GM18861 (cell line): ENCODE results near the gene ADAM8.
A peak's percentile ranks its signal among the peaks of the same experiment; 100 is the strongest.

Source experiments
- ATAC-seq: cut with Tn5 transposase; IDR thresholded peaks from one replicate; pipeline ENCODE4 v1.9.1; 2021; ENCODE audit not compliant: unreplicated experiment

Gene ADAM8

GRCh38 chr10:133309100-133309719 is 32.5 kb upstream of the ADAM8 start:
- ATAC-seq = peak; percentile 59

DNA sequence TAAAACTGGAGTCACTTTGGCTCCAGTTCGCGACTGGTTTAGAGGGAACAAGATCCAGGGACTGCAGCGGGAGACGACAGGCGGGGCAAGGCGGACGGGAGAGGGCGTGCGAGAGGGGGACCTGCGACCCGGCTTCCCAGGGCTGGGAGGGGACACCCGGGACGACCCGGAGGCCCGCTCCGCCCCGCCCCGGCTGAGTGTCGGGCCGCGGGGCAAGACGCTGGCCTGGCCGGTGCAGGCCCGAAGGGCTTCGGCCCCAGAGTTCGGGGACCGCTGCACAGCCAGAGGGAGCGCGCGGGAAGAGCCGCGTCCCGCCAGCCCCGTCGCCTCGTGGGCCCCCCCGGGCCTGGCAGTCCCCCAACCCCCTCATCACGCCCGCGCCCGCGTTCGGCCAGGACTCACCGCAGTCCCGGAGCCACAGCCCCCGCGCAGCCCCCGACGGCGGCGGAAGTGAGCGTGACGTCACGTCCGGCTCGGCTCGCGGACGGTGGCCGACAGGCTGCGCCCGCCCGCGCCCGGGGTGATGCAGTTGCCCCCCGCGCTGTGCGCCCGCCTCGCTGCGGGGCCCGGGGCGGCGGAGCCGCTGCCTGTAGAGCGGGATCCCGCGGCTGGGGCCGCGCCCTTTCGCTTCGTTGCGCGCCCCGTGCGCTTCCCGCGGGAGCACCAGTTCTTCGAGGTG is 31.9 kb upstream of the ADAM8 start, which contains the start of the genes TUBGCP2 and ZNF511:
Gene TUBGCP2, minus strand, starts transcription at position 452 of the 679 bp plus-strand sequence. CDS start 5,931 bp downstream, outside the sequence.
Gene ZNF511, plus strand, starts transcription at position 494 of the 679 bp plus-strand sequence. Its CDS starts 30 bp downstream, at position 524.
- ATAC-seq = peak; percentile 68

GRCh38 chr10:133307776-133308420 is 31.2 kb upstream of the ADAM8 start:
- peak; percentile 39 for ATAC-seq

GRCh38 chr10:133306941-133307379 is 30.3 kb upstream of the ADAM8 start:
- no peak for ATAC-seq

DNA sequence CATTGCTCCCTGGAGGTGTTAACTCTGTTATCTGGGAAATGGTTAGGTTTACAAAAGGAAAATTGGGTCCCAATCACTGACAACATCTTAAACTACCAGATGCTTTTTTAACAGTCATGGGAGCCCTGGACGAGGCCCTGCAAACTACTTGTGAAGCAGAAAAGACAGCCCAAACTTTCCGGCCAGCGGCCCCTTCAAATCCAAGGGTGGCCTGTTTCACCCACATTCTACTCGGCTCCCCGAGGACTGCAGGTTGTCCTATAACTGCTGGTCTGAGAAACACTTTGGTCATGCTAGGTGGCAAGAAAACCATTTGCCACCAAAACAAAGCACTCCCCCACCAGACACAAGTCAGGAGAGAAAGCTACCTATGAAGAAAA is 29.4 kb upstream of the ADAM8 start:
- ATAC-seq = no peak

DNA sequence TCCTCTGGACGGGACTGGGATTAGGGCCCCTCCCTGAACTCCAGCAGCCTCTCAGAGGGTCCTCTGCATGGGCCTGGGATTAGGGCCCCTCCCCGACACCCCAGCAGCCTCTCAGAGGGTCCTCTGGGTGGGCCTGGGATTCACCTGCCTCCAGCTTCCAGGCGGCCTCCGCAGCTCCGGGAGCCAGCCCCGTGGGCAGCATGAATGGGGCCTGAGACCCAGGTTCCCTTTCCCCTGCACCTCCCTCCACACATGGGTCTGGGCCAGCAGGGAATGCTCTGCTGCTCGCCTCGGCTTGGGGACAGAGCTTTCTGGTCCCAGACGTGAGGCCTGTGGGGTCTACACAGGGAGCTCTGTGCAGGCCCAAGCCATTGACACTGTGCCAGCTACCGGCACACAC is 26.5 kb upstream of the ADAM8 start:
- ATAC-seq = no peak

DNA sequence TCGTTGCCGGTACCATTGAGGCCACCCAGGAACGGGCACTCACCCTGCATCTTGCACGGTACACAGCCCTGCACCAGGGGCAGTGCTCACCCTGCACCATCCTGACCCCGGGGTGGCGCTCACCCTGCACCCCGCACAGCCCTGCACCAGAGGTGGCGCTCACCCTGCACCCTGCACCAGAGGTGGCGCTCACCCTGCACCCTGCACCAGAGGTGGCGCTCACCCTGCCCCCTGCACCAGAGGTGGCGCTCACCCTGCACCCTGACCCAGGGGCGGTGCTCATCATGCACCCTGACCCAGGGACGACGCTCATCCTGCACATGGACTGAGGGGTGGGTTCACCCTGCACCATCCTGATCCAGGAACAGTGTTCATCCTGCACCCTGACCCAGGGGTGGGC is 25.6 kb upstream of the ADAM8 start:
- no peak for ATAC-seq

DNA sequence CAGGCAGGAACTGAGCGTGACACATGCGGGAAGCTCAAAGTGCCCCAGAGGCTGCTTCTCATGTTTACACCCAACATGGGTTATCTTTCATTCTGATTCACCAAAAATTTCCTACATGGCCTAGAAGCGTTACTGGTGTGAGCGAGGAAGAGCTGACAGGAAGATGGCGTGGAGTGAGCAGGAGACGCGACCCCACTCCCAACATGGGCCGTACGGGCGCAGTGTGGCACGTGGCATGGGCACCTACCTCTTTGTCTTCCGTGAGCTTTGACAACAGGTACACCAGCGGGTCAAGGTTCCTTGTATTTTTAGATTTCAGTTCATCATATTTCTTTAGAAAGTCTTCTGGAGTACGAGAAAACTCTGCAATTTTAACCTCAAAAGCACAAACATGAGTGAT is 23.1 kb upstream of the ADAM8 start:
- ATAC-seq = no peak

- no peak for ATAC-seq
These were observed 22.6 kb upstream of the ADAM8 start for GRCh38 chr10:133299224-133299623.

DNA sequence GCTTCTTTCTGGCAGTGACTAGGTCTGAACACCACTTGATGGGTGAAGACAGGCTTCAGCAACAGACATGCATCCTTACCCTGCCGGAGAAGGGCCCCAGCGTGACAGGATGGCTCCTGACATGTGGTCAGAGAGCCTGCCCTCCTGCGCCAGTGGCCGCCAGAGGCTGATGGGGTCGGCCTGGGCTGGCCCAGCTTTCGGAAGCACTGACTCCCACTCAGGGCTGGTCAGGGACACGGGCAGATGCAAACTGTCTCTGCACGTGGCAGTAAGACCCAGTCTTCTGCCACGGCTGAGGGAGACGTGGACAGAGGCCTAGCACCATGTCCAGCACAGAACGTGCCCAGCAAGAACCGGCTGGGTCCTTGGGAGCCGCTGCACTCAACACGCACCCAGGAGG is 21.8 kb upstream of the ADAM8 start:
- ATAC-seq = no peak

DNA sequence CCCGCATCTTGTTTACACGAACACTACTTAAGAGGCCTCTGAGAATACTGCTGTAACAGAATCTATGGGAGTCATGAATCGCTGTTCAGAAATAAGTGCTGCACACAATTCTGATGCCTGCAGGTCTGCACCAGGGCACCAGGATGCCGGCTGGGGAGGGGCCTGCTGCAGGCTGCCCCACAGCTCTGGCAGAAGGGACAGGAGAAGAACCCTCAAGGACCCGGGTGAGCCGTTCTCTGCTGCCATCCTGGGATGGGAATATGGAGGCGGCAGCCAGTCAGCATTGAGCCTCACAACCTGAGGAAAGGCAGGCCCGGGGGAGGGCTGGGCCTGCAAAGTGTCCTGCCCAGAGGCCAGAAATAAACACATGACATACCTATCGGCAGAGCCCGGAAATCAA is 20.8 kb upstream of the ADAM8 start:
- no peak for ATAC-seq

GRCh38 chr10:133295426-133296320 is 19.0 kb upstream of the ADAM8 start:
- no peak for ATAC-seq

DNA sequence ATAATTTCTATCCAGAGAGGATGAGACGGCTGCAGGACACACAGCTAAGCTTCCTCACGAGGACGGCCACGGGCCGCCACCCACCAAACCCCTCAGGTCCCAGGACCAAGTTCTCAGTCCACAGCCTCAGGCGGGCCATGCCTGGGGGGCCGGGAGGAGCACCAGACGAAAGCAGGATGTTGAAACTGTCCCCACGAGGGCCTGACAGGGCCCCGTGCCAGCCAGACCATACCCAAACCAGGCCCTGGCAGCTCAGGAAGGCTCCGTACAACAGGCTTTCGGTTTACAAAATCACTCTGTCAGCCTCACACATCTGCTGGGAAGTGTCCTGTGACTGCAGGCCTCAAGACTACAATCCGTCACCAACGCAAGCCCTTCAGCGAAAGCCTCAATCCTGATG is 17.5 kb upstream of the ADAM8 start:
- ATAC-seq = no peak

DNA sequence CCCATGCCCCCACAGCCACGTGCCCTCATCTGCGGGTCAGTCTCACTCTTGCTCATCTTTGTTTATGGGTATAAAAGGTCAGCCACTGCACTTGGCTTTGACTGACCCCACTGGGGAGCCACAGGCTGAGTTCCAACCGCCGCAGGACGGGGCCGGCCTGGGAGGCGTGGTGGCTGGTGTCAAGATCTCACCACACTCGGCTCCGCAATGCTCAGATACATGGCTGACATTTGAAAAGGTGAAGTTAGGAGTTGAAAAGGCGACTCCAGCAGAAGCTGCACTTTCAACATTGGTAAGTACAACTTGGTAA is 17.1 kb upstream of the ADAM8 start:
- no peak for ATAC-seq

DNA sequence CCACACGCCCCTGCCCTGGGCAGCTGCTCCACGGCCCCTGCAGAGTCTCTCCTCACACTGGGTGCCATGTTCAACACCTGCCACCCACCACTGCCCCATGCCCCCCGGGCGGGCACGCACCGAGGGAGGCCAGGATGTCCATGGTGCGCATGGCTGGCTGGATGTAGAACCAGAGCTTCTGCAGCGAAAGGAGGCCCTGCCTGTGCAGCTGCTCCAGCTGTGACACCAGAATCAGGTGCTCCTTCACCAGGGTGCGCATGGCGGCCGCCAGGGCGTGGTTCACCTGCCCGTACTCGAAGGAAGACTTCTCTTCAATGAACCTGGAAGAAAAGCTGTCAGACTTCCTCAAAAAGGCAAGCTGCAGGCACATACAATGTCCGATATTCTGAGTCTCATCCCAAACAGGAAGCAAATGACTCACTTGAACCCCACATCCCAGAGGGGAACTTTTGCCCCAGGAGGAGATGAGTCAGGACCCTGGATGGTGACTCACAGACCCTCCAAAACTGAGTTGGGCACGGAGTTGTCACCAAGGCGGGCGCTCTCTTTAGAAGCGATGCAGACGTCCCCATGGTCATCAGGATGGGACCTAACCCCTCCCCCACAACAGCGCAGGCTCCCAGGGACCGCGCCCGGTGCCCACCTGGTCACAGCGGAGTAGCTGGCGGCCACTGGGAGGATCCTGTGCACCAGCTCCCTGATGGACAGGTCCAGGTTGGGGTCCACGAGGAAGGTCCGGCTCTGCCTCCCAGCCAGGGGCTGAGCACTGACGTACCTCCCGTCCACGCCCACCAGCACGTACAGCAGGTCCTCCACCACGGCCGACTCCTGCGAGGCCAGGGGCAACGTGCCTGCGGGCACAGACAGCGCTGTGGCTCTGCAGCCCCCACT is 16.5 kb upstream of the ADAM8 start:
- ATAC-seq = no peak

DNA sequence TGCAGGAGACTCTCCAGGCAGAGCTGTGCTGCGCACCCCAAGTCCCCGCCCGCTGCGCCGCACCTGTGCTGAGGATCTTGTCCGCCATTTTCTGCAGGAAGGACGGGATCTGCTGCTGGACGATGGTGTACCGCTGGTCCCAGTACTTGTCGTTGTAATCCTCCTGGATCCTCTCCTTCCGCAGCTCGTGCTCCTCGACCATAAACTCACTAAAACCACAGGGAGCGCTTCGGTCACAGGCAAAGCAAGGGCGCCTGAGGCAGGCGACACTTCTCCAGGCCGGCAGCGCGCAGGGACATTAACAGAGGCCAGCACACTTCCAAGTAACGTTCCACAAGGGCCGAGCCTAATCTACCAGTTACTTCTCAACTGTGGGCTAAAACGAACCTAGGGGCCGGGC is 13.1 kb upstream of the ADAM8 start:
- no peak for ATAC-seq

DNA sequence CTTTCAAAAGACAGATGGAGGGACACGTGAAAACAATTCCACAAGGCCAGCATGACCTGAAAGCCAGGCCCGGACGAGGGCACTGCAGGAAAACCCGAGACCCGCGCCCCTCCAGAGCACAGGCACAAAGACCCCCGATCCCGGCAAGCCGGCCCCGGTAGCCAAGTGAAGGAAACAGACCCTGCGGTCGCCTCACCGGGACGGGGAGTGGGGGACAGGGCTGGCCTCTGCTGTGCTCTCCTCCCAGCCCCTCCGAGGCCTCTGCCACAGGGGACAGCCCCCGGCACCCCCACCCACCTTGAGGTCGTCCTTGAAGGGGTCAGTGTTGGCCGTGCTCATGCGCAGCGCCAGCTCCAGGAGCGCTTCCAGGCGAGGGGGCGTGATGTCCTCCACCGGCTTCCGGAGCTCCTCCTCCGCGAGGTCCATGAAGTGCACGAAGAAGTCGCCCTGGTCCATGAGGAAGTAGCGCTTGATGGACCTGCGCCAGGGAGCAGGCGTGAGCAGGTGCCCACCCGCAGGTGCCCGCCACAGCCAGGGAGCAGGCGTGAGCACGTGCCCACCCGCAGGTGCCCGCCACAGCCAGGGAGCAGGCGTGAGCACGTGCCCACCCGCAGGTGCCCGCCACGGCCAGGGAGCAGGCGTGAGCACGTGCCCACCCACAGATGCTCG is 11.3 kb upstream of the ADAM8 start:
- ATAC-seq = no peak

GRCh38 chr10:133286366-133286765 is 9.7 kb upstream of the ADAM8 start:
- no peak for ATAC-seq

DNA sequence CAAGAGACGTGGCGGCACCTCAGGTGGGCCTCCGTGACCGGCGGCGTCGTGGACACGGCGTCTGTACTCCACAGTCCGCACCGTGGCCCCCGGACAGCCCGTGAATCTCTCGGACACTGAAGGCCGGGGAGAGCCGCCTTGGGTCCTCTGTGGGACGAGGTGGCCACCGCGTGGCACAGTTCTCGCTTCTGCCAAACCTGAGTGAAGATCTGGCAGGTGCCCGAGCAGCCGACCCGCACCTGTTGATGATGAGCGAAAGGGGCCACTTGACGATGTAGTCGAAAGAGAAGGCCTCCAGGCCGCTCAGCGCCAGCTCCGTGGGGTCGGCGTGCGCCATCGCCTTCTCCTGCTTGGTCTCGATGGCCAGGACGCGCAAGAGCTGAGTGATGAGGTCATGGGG is 8.5 kb upstream of the ADAM8 start:
- ATAC-seq = no peak

DNA sequence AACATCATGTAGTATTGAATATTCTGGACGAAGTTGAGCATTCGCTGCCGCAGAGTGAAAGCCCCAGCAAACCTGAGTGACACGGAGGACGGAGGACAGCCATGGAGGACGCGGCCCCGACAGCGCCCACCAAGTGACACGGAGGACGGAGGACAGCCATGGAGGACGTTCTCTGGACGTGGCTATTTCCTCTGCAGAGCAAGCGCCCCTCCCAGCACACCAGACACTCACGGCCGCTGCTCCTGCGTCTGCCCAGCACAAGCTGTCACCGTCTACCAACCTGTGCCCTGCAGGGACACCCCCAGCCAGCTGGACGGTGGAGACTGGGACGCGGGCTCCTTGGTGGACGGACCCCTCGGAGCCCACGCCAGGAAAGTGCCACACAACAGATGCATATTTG is 7.3 kb upstream of the ADAM8 start:
- ATAC-seq = no peak
